ENCODE results near the gene FXYD5. TPM values are rescaled to one million over a fixed set of nuclear protein-coding genes. Genes with fewer than 3 reads are reported as not detected.

FXYD5 gene
- total RNA-seq, 2 experiments from 2014 or later = 82.1 to 147 TPM

DNA sequence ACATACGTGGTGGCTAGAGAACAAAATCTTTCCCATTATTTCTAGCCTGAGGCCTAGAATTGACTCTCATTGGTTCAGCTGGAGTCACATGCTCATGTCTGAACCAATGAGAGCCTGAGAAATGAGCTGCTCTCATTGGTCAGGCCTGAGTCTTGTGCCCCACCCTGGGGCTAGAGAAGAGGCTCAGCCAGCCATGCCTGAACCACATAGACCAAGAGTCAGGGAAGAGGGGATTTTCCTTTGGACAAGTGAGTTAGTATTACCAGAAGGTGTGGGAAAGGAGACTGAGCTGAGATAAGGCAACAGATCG lies 6.9 kb downstream of the FXYD5 start:
- POLR2A ChIA-PET = no interaction called here
- intact Hi-C loops (cut with micrococcal nuclease; ENCODE audit: unreplicated experiment) = no loop called here
- TF ChIP-seq CTCF (conservative IDR thresholded peaks at IDR 0.05; ENCODE audit: low read length) (no peak), EZH2phosphoT487 (IDR thresholded peaks at IDR 0.05; ENCODE audit: borderline replicate concordance, low read depth, low read length) (no peak)
- Histone ChIP-seq H3K9me3 (ENCODE audit: low read length) (peaks cover 19% of the 10 kb centered on the region; the same call in 1 of the 2 replicates), H3K9me2 (ENCODE audit: insufficient read depth, low read length) (no peaks in the 10 kb centered on the region), H3K4me1 (ENCODE audit: insufficient read depth, low read length, poor library complexity, severe bottlenecking) (peaks cover 5% of the 10 kb centered on the region), H4K20me1 (ENCODE audit: insufficient read depth, low read length) (no peaks in the 10 kb centered on the region), H3K36me3 (ENCODE audit: insufficient read depth, low read length) (peaks cover 99% of the 10 kb centered on the region), H2AFZ (ENCODE audit: low read length) (no peak overlapping the region), H3K27ac (ENCODE audit: low read depth, low read length, poor library complexity, severe bottlenecking) (no peak overlapping the region), H3K4me2 (ENCODE audit: low read length) (no peak overlapping the region), H3K4me3 (ENCODE audit: low read depth, low read length, poor library complexity, severe bottlenecking) (no peak overlapping the region), H3K79me2 (ENCODE audit: insufficient read depth, low read depth, low read length) (peaks cover 6% of the 10 kb centered on the region; the same call in 1 of the 2 replicates)
- no TSS peak for BruUV-seq (replicated peaks)
- CTCF ChIA-PET (ENCODE audit: unreplicated experiment) = no interaction called here
- DNase-seq (ENCODE audit: low spot score) = no peak

- no peak overlapping the region for H3K4me2 ChIP-seq (ENCODE audit: low read length)
- H2AFZ ChIP-seq (ENCODE audit: low read length) = no peak overlapping the region
- BruUV-seq (replicated peaks) = no TSS peak
- no peak overlapping the region for H3K27ac ChIP-seq (ENCODE audit: low read depth, low read length, poor library complexity, severe bottlenecking)
- H3K36me3 ChIP-seq (ENCODE audit: insufficient read depth, low read length) = peaks cover 100% of the 10 kb centered on the region
- intact Hi-C loops (cut with micrococcal nuclease; ENCODE audit: unreplicated experiment) = no loop called here
- ChIA-PET POLR2A (no interaction called here), CTCF (ENCODE audit: unreplicated experiment) (interaction anchor here (0.6 to 1.3 kb wide), 2 partner anchors 9 to 21 kb away, joined by 3 to 4 read pairs; partner anchors contain the start of gene FXYD5)
- no peaks in the 10 kb centered on the region for H3K4me1 ChIP-seq (ENCODE audit: insufficient read depth, low read length, poor library complexity, severe bottlenecking)
- TF ChIP-seq CTCF (conservative IDR thresholded peaks at IDR 0.05; ENCODE audit: low read length) = no peak
- TF ChIP-seq EZH2phosphoT487 (IDR thresholded peaks at IDR 0.05; ENCODE audit: borderline replicate concordance, low read depth, low read length) = no peak
- no peaks in the 10 kb centered on the region for H4K20me1 ChIP-seq (ENCODE audit: insufficient read depth, low read length)
- peaks cover 20% of the 10 kb centered on the region; the same call in 1 of the 2 replicates for H3K9me3 ChIP-seq (ENCODE audit: low read length)
- H3K79me2 ChIP-seq (ENCODE audit: insufficient read depth, low read depth, low read length) = no peaks in the 10 kb centered on the region
- H3K9me2 ChIP-seq (ENCODE audit: insufficient read depth, low read length) = no peaks in the 10 kb centered on the region
- H3K4me3 ChIP-seq (ENCODE audit: low read depth, low read length, poor library complexity, severe bottlenecking) = no peak overlapping the region
- DNase-seq (ENCODE audit: low spot score) = no peak
Observed at GRCh38 chr19:35162471-35163326, 8.2 kb downstream of the FXYD5 start.

GRCh38 chr19:35164418-35164817 lies 9.9 kb downstream of the FXYD5 start:
- H3K4me1 ChIP-seq (ENCODE audit: insufficient read depth, low read length, poor library complexity, severe bottlenecking) = no peaks in the 10 kb centered on the region

More at GRCh38 chr19:35164418-35164817, 9.9 kb downstream of the FXYD5 start:
- H3K4me3 ChIP-seq (ENCODE audit: low read depth, low read length, poor library complexity, severe bottlenecking) = no peak overlapping the region
- BruUV-seq (replicated peaks) = no TSS peak
- no peak overlapping the region for H3K27ac ChIP-seq (ENCODE audit: low read depth, low read length, poor library complexity, severe bottlenecking)
- peaks cover 20% of the 10 kb centered on the region; the same call in 1 of the 2 replicates for H3K9me3 ChIP-seq (ENCODE audit: low read length)
- no peak overlapping the region for H3K4me2 ChIP-seq (ENCODE audit: low read length)
- intact Hi-C loops (cut with micrococcal nuclease; ENCODE audit: unreplicated experiment) = no loop called here
- no peak overlapping the region for H2AFZ ChIP-seq (ENCODE audit: low read length)
- H3K36me3 ChIP-seq (ENCODE audit: insufficient read depth, low read length) = peaks cover 92% of the 10 kb centered on the region
- H3K79me2 ChIP-seq (ENCODE audit: insufficient read depth, low read depth, low read length) = no peaks in the 10 kb centered on the region
- no peaks in the 10 kb centered on the region for H3K9me2 ChIP-seq (ENCODE audit: insufficient read depth, low read length)
- POLR2A ChIA-PET = no interaction called here
- no peak for DNase-seq (ENCODE audit: low spot score)
- H4K20me1 ChIP-seq (ENCODE audit: insufficient read depth, low read length) = no peaks in the 10 kb centered on the region
- CTCF ChIA-PET (ENCODE audit: unreplicated experiment) = no interaction called here
- TF ChIP-seq EZH2phosphoT487 (IDR thresholded peaks at IDR 0.05; ENCODE audit: borderline replicate concordance, low read depth, low read length) = no peak
- no peak for TF ChIP-seq CTCF (conservative IDR thresholded peaks at IDR 0.05; ENCODE audit: low read length)
